GM12878 (cell line): Measurements from ENCODE around the gene FSTL4. TPM values are rescaled to one million over a fixed set of nuclear protein-coding genes. Genes with fewer than 3 reads are reported as not detected.

Experiments
- ATAC-seq: fragments of 200-7000 bp; cut with Tn5 transposase; 3 replicates; pipeline ENCODE4 v1.9.1; 2020; ENCODE audit warnings: mild to moderate bottlenecking, moderate library complexity
- BruUV-seq: library from RNA; stranded (reverse); fragments of 400-500 nt; replicated peaks from 2 replicates; lab custom pipeline; 2021; lab: Mats Ljungman, UMichigan
- CTCF ChIA-PET: fragments of 300-600 bp; sonication (Branson Sonifier 250); formaldehyde crosslinking; extraction: SDS; loops from one replicate; lab custom pipeline; 2021; ENCODE audit warnings: inconsistent platforms; lab: Yijun Ruan, JAX
- POLR2A ChIA-PET: fragments of 350-600 bp; formaldehyde crosslinking; extraction: SDS; loops from one replicate; lab custom pipeline; 2021; ENCODE audit warnings: inconsistent platforms; lab: Charles Lee
- RAD21 ChIA-PET: fragments of 300-600 bp; sonication (Branson Sonifier 250); formaldehyde crosslinking; loops from one replicate; lab custom pipeline; 2023; ENCODE audit warnings: antibody characterized with exemption; ENCODE audit not compliant: unreplicated experiment; lab: Charles Lee
- SMC1A ChIA-PET: fragments of 300-600 bp; sonication (Branson Sonifier 250); formaldehyde crosslinking; loops from one replicate; lab custom pipeline; 2023; ENCODE audit not compliant: unreplicated experiment, uncharacterized antibody; lab: Charles Lee
- DNase-seq: peaks from one replicate; pipeline ENCODE4 v3.0.0-alpha.2; 2011; ENCODE audit warnings: low read depth, low spot score
- FAIRE-seq: peaks from 3 replicates; lab custom pipeline; 2011; peaks lifted over from hg19 to GRCh38; lab: Jason Lieb, UNC
- H2AFZ ChIP-seq: 2 replicates; pipeline ENCODE4 v1.6.0; 2011; ENCODE audit warnings: low read depth, low read length, control low read depth; ENCODE audit not compliant: control insufficient read depth
- H3K27ac ChIP-seq: 2 replicates; pipeline ENCODE4 v1.5.1; 2011; ENCODE audit warnings: control low read depth; ENCODE audit not compliant: control insufficient read depth, insufficient read depth
- H3K27me3 ChIP-seq, 2 experiments: replicated peaks in 1 of 2; 2 replicates each; pipeline versions ENCODE4 v1.6.0 to v1.6.1; 2011; ENCODE audit warnings: low read length in 1 of 2; ENCODE audit not compliant: control insufficient read depth in 2 of 2, insufficient read depth in 2 of 2
- H3K36me3 ChIP-seq, 2 experiments: 2 replicates each; pipeline ENCODE4 v1.5.1; 2011; ENCODE audit warnings: low read length in 1 of 2; ENCODE audit not compliant: control insufficient read depth in 2 of 2, insufficient read depth in 2 of 2
- H3K4me1 ChIP-seq: 2 replicates; pipeline ENCODE4 v1.6.1; 2011; ENCODE audit warnings: mild to moderate bottlenecking, low read length, moderate library complexity, mixed read lengths; ENCODE audit not compliant: control insufficient read depth, insufficient read depth
- H3K4me2 ChIP-seq: 2 replicates; pipeline ENCODE4 v1.6.0; 2011; ENCODE audit warnings: control low read depth; ENCODE audit not compliant: control insufficient read depth, insufficient read depth
- H3K4me3 ChIP-seq: fragments of 200-600 bp; sonication (generic); 2 replicates; pipeline ENCODE4 v1.5.1; 2016
- H3K79me2 ChIP-seq: 2 replicates; pipeline ENCODE4 v1.6.0; 2011; ENCODE audit warnings: low read length; ENCODE audit not compliant: control insufficient read depth, insufficient read depth
- H3K9ac ChIP-seq: 2 replicates; pipeline ENCODE4 v1.8.0; 2011; ENCODE audit warnings: low read length, control low read depth, mixed read lengths; ENCODE audit not compliant: control insufficient read depth, insufficient read depth
- H3K9me3 ChIP-seq: replicated peaks from 3 replicates; pipeline ENCODE4 v1.5.1; 2011; ENCODE audit warnings: mild to moderate bottlenecking, low read length; ENCODE audit not compliant: control insufficient read depth, insufficient read depth
- H4K20me1 ChIP-seq: 2 replicates; pipeline ENCODE4 v1.6.0; 2011; ENCODE audit not compliant: control insufficient read depth, insufficient read depth
- ATF7 ChIP-seq: fragments of 450-650 bp; IDR thresholded peaks from 2 replicates; pipeline ENCODE4 v1.6.1; 2016; ENCODE audit warnings: low read depth, mild to moderate bottlenecking
- CTCF ChIP-seq, 3 experiments: IDR thresholded peaks in 2 of 3; conservative IDR thresholded peaks in 1 of 3; 2 replicates each; pipeline ENCODE4 v1.5.1; 2011; ENCODE audit warnings: low read depth in 3 of 3, low read length in 3 of 3, mild to moderate bottlenecking in 3 of 3, control low read depth in 2 of 3, moderate library complexity in 2 of 3, inconsistent platforms in 1 of 3, mixed read lengths in 1 of 3; ENCODE audit not compliant: control insufficient read depth in 2 of 3, insufficient read depth in 1 of 3; ENCODE audit errors: extremely low read depth in 1 of 3
- EGR1 ChIP-seq, 2 experiments: IDR thresholded peaks; 1 replicate in 1 of 2; 2 replicates in 1 of 2; pipeline ENCODE4 v1.6.1; 2011 to 2012; ENCODE audit warnings: low read depth in 2 of 2, low read length in 2 of 2, borderline replicate concordance in 1 of 2, mild to moderate bottlenecking in 1 of 2, moderate library complexity in 1 of 2
- EP300 ChIP-seq, 2 experiments: fragments of 150-350 bp in 1 of 2; IDR thresholded peaks; 2 replicates each; pipeline ENCODE4 v1.6.1; 2011 to 2012; ENCODE audit warnings: low read depth in 2 of 2, low read length in 2 of 2, borderline replicate concordance in 1 of 2, improper control_type of control experiment in 1 of 2, inconsistent platforms in 1 of 2; ENCODE audit not compliant: control insufficient read depth in 1 of 2
- ETV6 ChIP-seq, 2 experiments: fragments of 450-650 bp in 1 of 2; IDR thresholded peaks in 1 of 2; conservative IDR thresholded peaks in 1 of 2; 2 replicates each; pipeline ENCODE4 v1.6.1; 2014; ENCODE audit warnings: antibody characterized with exemption in 1 of 2, borderline replicate concordance in 1 of 2, low read depth in 1 of 2, mild to moderate bottlenecking in 1 of 2, moderate library complexity in 1 of 2
- HDAC2 ChIP-seq: fragments of 200-600 bp; sonication (generic); IDR thresholded peaks from 2 replicates; pipeline ENCODE4 v1.6.1; 2017
- IKZF2 ChIP-seq, 2 experiments: fragments of 450-650 bp; IDR thresholded peaks; 2 replicates each; pipeline ENCODE4 v1.6.1; 2017; ENCODE audit warnings: mild to moderate bottlenecking in 2 of 2, moderate library complexity in 2 of 2
- KAT2A ChIP-seq: conservative IDR thresholded peaks from 2 replicates; pipeline ENCODE4 v1.6.1; 2011; ENCODE audit warnings: low read depth, low read length; ENCODE audit not compliant: control insufficient read depth
- NBN ChIP-seq: fragments of 450-650 bp; IDR thresholded peaks from 2 replicates; pipeline ENCODE4 v1.6.1; 2016
- NFYB ChIP-seq: IDR thresholded peaks from 2 replicates; pipeline ENCODE4 v1.6.1; 2011; ENCODE audit warnings: low read depth, mild to moderate bottlenecking, low read length, improper control_type of control experiment, moderate library complexity; ENCODE audit not compliant: insufficient read depth
- PAX8 ChIP-seq: fragments of 450-650 bp; IDR thresholded peaks from 2 replicates; pipeline ENCODE4 v1.6.1; 2017; ENCODE audit warnings: mild to moderate bottlenecking, moderate library complexity
- SREBF2 ChIP-seq: IDR thresholded peaks from 2 replicates; pipeline ENCODE4 v1.6.1; 2012; ENCODE audit warnings: mild to moderate bottlenecking, low read length
- ZBED1 ChIP-seq: IDR thresholded peaks from 2 replicates; pipeline ENCODE4 v1.6.1; 2016; ENCODE audit warnings: borderline replicate concordance
- WGBS: methylation state at CpG from one replicate; pipeline ENCODE4 v1.1.6; 2016; ENCODE audit warnings: low lambda C conversion rate; ENCODE audit not compliant: insufficient replicate concordance, insufficient coverage; ENCODE audit errors: missing lambda C conversion rate; 5-methylcytosine and 5-hydroxymethylcytosine counted together
- in situ Hi-C: fragments of 300-500 bp; cut with MboI; formaldehyde crosslinking; loops from 9 replicates; pipeline ENCODE4 v1.14.3; 2018; ENCODE audit warnings: mixed read lengths
- intact Hi-C: fragments of 100-400 bp; cut with micrococcal nuclease; formaldehyde crosslinking; loops from one replicate; pipeline ENCODE4 v1.14.2; 2022; ENCODE audit not compliant: unreplicated experiment
- polyA plus RNA-seq, 11 experiments: library from polyadenylated mRNA; depleted of rRNA in 4 of 11; unstranded in 6 of 11; stranded (reverse) in 5 of 11; fragments of >200 nt; fragmentation: Nextera tagmentation in 4 of 11; fragmentation: Illumina TruSeq in 1 of 11; extraction: Ambion mirVana in 4 of 11; extraction: Trizol in 1 of 11; gene quantifications; 1 replicate in 1 of 11; 2 replicates in 10 of 11; pipeline versions ENCODE4 v1.2.1 to v1.2.3, GENCODE V29; 2011 to 2016; ENCODE audit warnings: inconsistent platforms in 2 of 11, missing spikeins in 2 of 11, low read depth in 1 of 11
- total RNA-seq, 4 experiments: library from RNA; depleted of rRNA in 3 of 4; stranded (reverse); fragments of >200 nt in 3 of 4; fragmentation: Illumina TruSeq in 1 of 4; extraction: Trizol in 1 of 4; gene quantifications; 2 replicates each; pipeline versions ENCODE4 v1.2.1 to v1.2.3, GENCODE V29; 2013 to 2021
- TF ChIP-seq, protein P1 (sequence below): fragments of 450-650 bp; formaldehyde crosslinking; IDR thresholded peaks from 2 replicates; pipeline ENCODE4 v1.5.0; 2022; ENCODE audit warnings: mild to moderate bottlenecking, missing genetic modification characterization

Gene FSTL4
- total and polyA plus RNA-seq, 10 of the 15 experiments (the other 5 are each of a cell fraction or from before 2014, with no cell fraction given) = 0.01 to 0.79 (median 0.21) TPM; not detected in 6

DNA sequence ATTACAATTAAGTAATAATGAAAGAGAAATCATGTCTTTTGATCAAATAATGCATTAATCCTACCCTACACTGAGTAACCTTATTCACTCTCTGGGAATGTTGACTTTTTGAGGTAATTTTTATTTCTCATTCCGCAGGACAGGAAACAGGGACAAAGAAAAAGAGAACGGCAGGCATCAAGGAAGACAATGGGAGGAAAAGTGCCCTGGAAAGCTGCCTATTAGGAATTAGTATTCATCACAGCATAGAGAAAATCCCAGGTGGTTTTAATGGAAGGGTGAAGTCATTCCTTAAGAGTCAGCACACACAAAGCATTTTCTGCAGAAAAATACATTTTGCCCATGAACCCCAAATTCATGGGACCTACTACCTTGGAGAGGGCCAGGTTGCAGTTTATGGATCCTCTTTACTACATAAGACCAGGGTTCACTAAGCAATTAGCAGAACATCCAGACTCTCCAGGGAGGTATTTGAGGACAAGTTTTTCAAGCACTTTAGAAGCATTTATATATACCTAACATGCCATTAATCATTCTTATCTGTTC lies 9.4 kb downstream of the FSTL4 start:
- no peak overlapping the region for H3K9ac ChIP-seq
- RAD21 ChIA-PET = no interaction called here
- SMC1A ChIA-PET = interaction anchor here (1.5 kb wide), 1 partner anchor 8 kb away, joined by 3 read pairs; no protein-coding TSS in a partner anchor
- WGBS = 3% methylated on average over 2 of the region's 2 CpGs
- POLR2A ChIA-PET = no interaction called here
- DNase-seq (no peak), ATAC-seq (no peak), FAIRE-seq (no peak)
- H3K4me1 ChIP-seq = no peaks in the 10 kb centered on the region
- in situ Hi-C loops = no loop called here
- H3K9me3 ChIP-seq = no peaks in the 10 kb centered on the region
- no peak overlapping the region for H3K27ac ChIP-seq
- H3K4me3 ChIP-seq = no peak overlapping the region
- H3K36me3 ChIP-seq = no peaks in the 10 kb centered on the region
- no peaks in the 10 kb centered on the region for H3K79me2 ChIP-seq
- H3K4me2 ChIP-seq = no peak overlapping the region
- CTCF ChIA-PET = interaction anchor here (0.9 kb wide), 1 partner anchor 180 kb away, joined by 3 read pairs; no protein-coding TSS in a partner anchor
- TF ChIP-seq PAX8 = no peak
- TF ChIP-seq CTCF (IDR thresholded peaks at IDR 0.05 in 2 of 3, conservative IDR thresholded peaks at IDR 0.05 in 1 of 3; ENCODE audit: control insufficient read depth in 2 of 3, extremely low read depth in 1 of 3, insufficient read depth in 1 of 3, low read depth in 3 of 3, low read length in 3 of 3) = no peak
- TF ChIP-seq, protein P1, sequence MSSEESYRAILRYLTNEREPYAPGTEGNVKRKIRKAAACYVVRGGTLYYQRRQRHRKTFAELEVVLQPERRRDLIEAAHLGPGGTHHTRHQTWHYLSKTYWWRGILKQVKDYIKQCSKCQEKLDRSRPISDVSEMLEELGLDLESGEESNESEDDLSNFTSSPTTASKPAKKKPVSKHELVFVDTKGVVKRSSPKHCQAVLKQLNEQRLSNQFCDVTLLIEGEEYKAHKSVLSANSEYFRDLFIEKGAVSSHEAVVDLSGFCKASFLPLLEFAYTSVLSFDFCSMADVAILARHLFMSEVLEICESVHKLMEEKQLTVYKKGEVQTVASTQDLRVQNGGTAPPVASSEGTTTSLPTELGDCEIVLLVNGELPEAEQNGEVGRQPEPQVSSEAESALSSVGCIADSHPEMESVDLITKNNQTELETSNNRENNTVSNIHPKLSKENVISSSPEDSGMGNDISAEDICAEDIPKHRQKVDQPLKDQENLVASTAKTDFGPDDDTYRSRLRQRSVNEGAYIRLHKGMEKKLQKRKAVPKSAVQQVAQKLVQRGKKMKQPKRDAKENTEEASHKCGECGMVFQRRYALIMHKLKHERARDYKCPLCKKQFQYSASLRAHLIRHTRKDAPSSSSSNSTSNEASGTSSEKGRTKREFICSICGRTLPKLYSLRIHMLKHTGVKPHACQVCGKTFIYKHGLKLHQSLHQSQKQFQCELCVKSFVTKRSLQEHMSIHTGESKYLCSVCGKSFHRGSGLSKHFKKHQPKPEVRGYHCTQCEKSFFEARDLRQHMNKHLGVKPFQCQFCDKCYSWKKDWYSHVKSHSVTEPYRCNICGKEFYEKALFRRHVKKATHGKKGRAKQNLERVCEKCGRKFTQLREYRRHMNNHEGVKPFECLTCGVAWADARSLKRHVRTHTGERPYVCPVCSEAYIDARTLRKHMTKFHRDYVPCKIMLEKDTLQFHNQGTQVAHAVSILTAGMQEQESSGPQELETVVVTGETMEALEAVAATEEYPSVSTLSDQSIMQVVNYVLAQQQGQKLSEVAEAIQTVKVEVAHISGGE (CRISPR knock-in tag) = no peak
- TF ChIP-seq SREBF2 = no peak
- no peak for TF ChIP-seq NFYB
- TF ChIP-seq HDAC2 = no peak
- TF ChIP-seq IKZF2 (IDR thresholded peaks at IDR 0.05) = no peak
- TF ChIP-seq KAT2A = no peak
- TF ChIP-seq NBN = no peak
- no peak for TF ChIP-seq ETV6 (conservative IDR thresholded peaks at IDR 0.05 in 1 of 2, IDR thresholded peaks at IDR 0.05 in 1 of 2; ENCODE audit: borderline replicate concordance in 1 of 2, low read depth in 1 of 2)
- no peak for TF ChIP-seq EGR1 (IDR thresholded peaks at IDR 0.05; ENCODE audit: borderline replicate concordance in 1 of 2, low read depth in 2 of 2, low read length in 2 of 2)
- no peak for TF ChIP-seq ZBED1
- TF ChIP-seq ATF7 = no peak
- no peak for TF ChIP-seq EP300 (IDR thresholded peaks at IDR 0.05; ENCODE audit: borderline replicate concordance in 1 of 2, control insufficient read depth in 1 of 2, low read depth in 2 of 2, low read length in 2 of 2)
- H2AFZ ChIP-seq = no peak overlapping the region
- no TSS peak for BruUV-seq
- H3K27me3 ChIP-seq = no peaks in the 10 kb centered on the region; a peak in 3 of 4 replicates
- H4K20me1 ChIP-seq = no peaks in the 10 kb centered on the region
- intact Hi-C loops = no loop called here
